Caco-2 (cell line): ENCODE data around the gene PLEKHA5. TPM values are rescaled to one million over a fixed set of nuclear protein-coding genes. Genes with fewer than 3 reads are reported as not detected.
A peak's percentile ranks its signal among the peaks of the same experiment; 100 is the strongest.

Experiments
- BruUV-seq: library from RNA; stranded (reverse); fragments of 400-500 nt; replicated peaks from 2 replicates; lab custom pipeline; 2021; lab: Mats Ljungman, UMichigan
- CTCF ChIA-PET: fragments of 300-600 bp; sonication (Branson Sonifier 250); formaldehyde crosslinking; loops from one replicate; lab custom pipeline; 2022; ENCODE audit warnings: antibody characterized with exemption; lab: Charles Lee
- POLR2A ChIA-PET: fragments of 300-600 bp; sonication (Branson Sonifier 250); formaldehyde crosslinking; loops from one replicate; lab custom pipeline; 2022; ENCODE audit warnings: antibody characterized with exemption; lab: Charles Lee
- DNase-seq, 2 experiments: peaks; one replicate each; pipeline versions ENCODE4 v3.0.0 to v3.0.0-alpha.2; 2020 to 2022
- H3K27me3 ChIP-seq: replicated peaks from 2 replicates; pipeline ENCODE4 v1.6.0; 2011; ENCODE audit warnings: low read length; ENCODE audit not compliant: control insufficient read depth, insufficient read depth
- H3K36me3 ChIP-seq: 2 replicates; pipeline ENCODE4 v1.5.1; 2011; ENCODE audit warnings: low read length; ENCODE audit not compliant: control insufficient read depth, insufficient read depth
- H3K4me1 ChIP-seq: fragments of 250-450 bp; sonication (Bioruptor Pico); 2 replicates; pipeline ENCODE4 v1.5.1; 2020; ENCODE audit warnings: mild to moderate bottlenecking
- H3K4me3 ChIP-seq: 2 replicates; pipeline ENCODE4 v1.5.1; 2011; ENCODE audit warnings: low read depth, mild to moderate bottlenecking, control low read depth, low read length
- H3K9me3 ChIP-seq: fragments of 250-450 bp; sonication (Bioruptor Pico); 2 replicates; pipeline ENCODE4 v1.5.1; 2020; ENCODE audit warnings: mild to moderate bottlenecking, moderate library complexity
- H3K27ac Mint-ChIP-seq: one replicate; pipeline ENCODE4 v1.8.0; 2022; ENCODE audit warnings: mixed read lengths; ENCODE audit not compliant: unreplicated experiment
- H3K27me3 Mint-ChIP-seq: one replicate; pipeline ENCODE4 v1.8.0; 2022; ENCODE audit warnings: mixed read lengths; ENCODE audit not compliant: insufficient read depth, unreplicated experiment
- H3K36me3 Mint-ChIP-seq: one replicate; pipeline ENCODE4 v1.8.0; 2022; ENCODE audit warnings: mild to moderate bottlenecking, mixed read lengths; ENCODE audit not compliant: insufficient read depth, unreplicated experiment
- H3K4me1 Mint-ChIP-seq: one replicate; pipeline ENCODE4 v1.8.0; 2022; ENCODE audit warnings: low read depth, mixed read lengths; ENCODE audit not compliant: unreplicated experiment
- H3K4me3 Mint-ChIP-seq: one replicate; pipeline ENCODE4 v1.8.0; 2022; ENCODE audit warnings: mild to moderate bottlenecking, moderate library complexity, mixed read lengths; ENCODE audit not compliant: unreplicated experiment
- H3K9me3 Mint-ChIP-seq: one replicate; pipeline ENCODE4 v1.8.0; 2022; ENCODE audit warnings: mixed read lengths; ENCODE audit not compliant: unreplicated experiment
- intact Hi-C: fragments of 100-400 bp; cut with micrococcal nuclease; formaldehyde crosslinking; loops from one replicate; pipeline ENCODE4 v1.10.0; 2022; ENCODE audit not compliant: unreplicated experiment
- total RNA-seq: library from RNA; stranded (reverse); gene quantifications from 2 replicates; pipeline ENCODE4 v1.2.3, GENCODE V29; 2022
- TF ChIP-seq, protein P1 (sequence below), 2 experiments: fragments of 200-600 bp in 1 of 2; IDR thresholded peaks; 1 replicate in 1 of 2; 2 replicates in 1 of 2; pipeline versions ENCODE4 v1.5.1 to v1.8.0; 2011 to 2022; ENCODE audit warnings: antibody characterized with exemption in 1 of 2, control low read depth in 1 of 2, inconsistent platforms in 1 of 2, low read depth in 1 of 2, low read length in 1 of 2, mild to moderate bottlenecking in 1 of 2, moderate library complexity in 1 of 2; ENCODE audit not compliant: insufficient read depth in 1 of 2, severe bottlenecking in 1 of 2, unreplicated experiment in 1 of 2

PLEKHA5 gene
- total RNA-seq, 1 experiment from 2014 or later: 69.1 TPM

DNA sequence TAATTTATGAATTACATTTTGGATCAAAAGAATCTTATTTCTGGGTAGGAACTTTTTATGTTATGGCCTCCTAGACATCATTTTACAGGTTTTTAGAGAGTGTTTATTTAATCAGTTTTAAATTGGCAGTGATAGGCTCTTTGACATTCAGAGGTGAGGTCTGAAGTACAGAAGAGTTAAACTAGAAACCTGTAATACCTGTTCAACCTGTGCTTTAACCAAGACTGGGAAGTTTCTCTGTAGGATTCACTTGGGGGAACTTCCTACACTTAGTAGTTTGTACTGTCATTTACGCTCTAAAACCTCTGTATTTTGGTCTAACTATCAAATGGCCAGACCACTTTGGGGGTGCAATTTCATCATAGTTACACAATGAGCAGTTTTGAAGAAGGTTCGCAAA, 35.9 kb downstream of the PLEKHA5 start:
- peaks cover 52% of the 10 kb centered on the region for H3K4me1 Mint-ChIP-seq
- CTCF ChIA-PET: interaction anchor here (0.7 kb wide), 1 partner anchor 233 kb away, joined by 3 read pairs; no protein-coding TSS in a partner anchor
- intact Hi-C loops: loop anchor here (5.0 kb wide), 1 partner anchor 118 kb away; no protein-coding TSS in a partner anchor
- H3K27me3 ChIP-seq: no peaks in the 10 kb centered on the region
- H3K9me3 ChIP-seq: no peaks in the 10 kb centered on the region
- H3K4me3 Mint-ChIP-seq: peak overlapping the region; percentile 17
- H3K27me3 Mint-ChIP-seq: no peaks in the 10 kb centered on the region
- no peaks in the 10 kb centered on the region for H3K36me3 ChIP-seq
- no peak overlapping the region for H3K27ac Mint-ChIP-seq
- no peak overlapping the region for H3K4me3 ChIP-seq
- TF ChIP-seq, protein P1, sequence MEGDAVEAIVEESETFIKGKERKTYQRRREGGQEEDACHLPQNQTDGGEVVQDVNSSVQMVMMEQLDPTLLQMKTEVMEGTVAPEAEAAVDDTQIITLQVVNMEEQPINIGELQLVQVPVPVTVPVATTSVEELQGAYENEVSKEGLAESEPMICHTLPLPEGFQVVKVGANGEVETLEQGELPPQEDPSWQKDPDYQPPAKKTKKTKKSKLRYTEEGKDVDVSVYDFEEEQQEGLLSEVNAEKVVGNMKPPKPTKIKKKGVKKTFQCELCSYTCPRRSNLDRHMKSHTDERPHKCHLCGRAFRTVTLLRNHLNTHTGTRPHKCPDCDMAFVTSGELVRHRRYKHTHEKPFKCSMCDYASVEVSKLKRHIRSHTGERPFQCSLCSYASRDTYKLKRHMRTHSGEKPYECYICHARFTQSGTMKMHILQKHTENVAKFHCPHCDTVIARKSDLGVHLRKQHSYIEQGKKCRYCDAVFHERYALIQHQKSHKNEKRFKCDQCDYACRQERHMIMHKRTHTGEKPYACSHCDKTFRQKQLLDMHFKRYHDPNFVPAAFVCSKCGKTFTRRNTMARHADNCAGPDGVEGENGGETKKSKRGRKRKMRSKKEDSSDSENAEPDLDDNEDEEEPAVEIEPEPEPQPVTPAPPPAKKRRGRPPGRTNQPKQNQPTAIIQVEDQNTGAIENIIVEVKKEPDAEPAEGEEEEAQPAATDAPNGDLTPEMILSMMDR (IDR thresholded peaks at IDR 0.05; ENCODE audit: insufficient read depth in 1 of 2, low read depth in 1 of 2, low read length in 1 of 2, severe bottlenecking in 1 of 2, unreplicated experiment in 1 of 2): no peak
- no TSS peak for BruUV-seq
- DNase-seq: peak in 1 of 2 experiments; percentile 29
- H3K36me3 Mint-ChIP-seq: peaks cover 21% of the 10 kb centered on the region
- POLR2A ChIA-PET: no interaction called here
- peaks cover 9% of the 10 kb centered on the region for H3K9me3 Mint-ChIP-seq
- H3K4me1 ChIP-seq: peaks cover 22% of the 10 kb centered on the region

DNA sequence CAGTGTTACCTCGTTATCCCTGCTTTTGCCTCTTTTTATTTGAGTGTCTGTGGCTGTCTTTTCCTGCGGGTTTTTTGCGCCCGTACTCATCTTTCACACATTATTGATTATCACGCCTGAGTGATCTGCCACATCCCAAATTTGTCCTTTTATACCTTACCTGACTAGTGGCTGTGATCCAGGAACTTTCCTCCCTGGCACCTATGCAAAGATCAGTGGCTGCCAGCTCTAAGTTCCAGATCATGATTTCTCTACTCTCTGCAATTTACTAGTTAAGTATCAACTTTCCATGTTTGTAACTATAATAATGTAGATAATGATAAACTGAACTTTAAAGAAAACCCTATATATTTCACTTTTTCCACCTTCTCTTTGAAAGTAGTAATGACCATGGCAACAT, 36.9 kb downstream of the PLEKHA5 start:
- H3K9me3 Mint-ChIP-seq: peaks cover 9% of the 10 kb centered on the region
- Histone ChIP-seq H3K36me3 (no peaks in the 10 kb centered on the region), H3K4me3 (no peak overlapping the region), H3K4me1 (peaks cover 22% of the 10 kb centered on the region), H3K27me3 (no peaks in the 10 kb centered on the region), H3K9me3 (no peaks in the 10 kb centered on the region)
- peaks cover 48% of the 10 kb centered on the region for H3K4me1 Mint-ChIP-seq
- ChIA-PET CTCF (no interaction called here), POLR2A (no interaction called here)
- no peak overlapping the region for H3K27ac Mint-ChIP-seq
- intact Hi-C loops: loop anchor here (5.0 kb wide), 1 partner anchor 119 kb away; no protein-coding TSS in a partner anchor
- BruUV-seq: no TSS peak
- TF ChIP-seq, protein P1 (IDR thresholded peaks at IDR 0.05; ENCODE audit: insufficient read depth in 1 of 2, low read depth in 1 of 2, low read length in 1 of 2, severe bottlenecking in 1 of 2, unreplicated experiment in 1 of 2): no peak
- DNase-seq: no peak
- peaks cover 21% of the 10 kb centered on the region for H3K36me3 Mint-ChIP-seq
- no peaks in the 10 kb centered on the region for H3K27me3 Mint-ChIP-seq
- H3K4me3 Mint-ChIP-seq: no peak overlapping the region

DNA sequence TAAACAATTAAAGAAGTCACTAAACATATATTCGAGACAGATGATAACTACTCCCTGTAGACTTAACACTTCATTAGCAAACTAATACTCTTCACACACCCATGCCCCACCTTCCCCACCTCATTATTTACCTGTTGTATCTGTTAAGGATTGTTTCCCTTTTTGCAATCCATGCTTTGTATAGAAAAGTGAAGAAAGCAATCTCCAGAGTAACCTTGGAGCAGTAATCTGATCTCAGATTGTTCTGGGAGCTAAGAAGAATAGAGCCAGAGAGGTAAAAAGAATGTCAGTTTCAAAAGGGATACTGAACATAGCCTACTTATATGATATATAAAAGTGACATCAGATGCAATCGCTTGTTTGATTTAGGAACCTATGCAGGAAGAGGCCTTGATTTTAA, 37.4 kb downstream of the PLEKHA5 start:
- BruUV-seq: no TSS peak
- CTCF ChIA-PET: no interaction called here
- no peak overlapping the region for H3K27ac Mint-ChIP-seq

More for the DNA sequence above, 37.4 kb downstream of the PLEKHA5 start:
- no peaks in the 10 kb centered on the region for H3K36me3 ChIP-seq
- intact Hi-C loops: loop anchor here (5.0 kb wide), 1 partner anchor 120 kb away; no protein-coding TSS in a partner anchor
- POLR2A ChIA-PET: no interaction called here
- no peak overlapping the region for H3K4me3 Mint-ChIP-seq
- peaks cover 46% of the 10 kb centered on the region for H3K4me1 Mint-ChIP-seq
- H3K27me3 Mint-ChIP-seq: no peaks in the 10 kb centered on the region
- H3K4me3 ChIP-seq: no peak overlapping the region
- H3K9me3 ChIP-seq: no peaks in the 10 kb centered on the region
- H3K4me1 ChIP-seq: peaks cover 22% of the 10 kb centered on the region
- no peak for DNase-seq
- TF ChIP-seq, protein P1 (IDR thresholded peaks at IDR 0.05; ENCODE audit: insufficient read depth in 1 of 2, low read depth in 1 of 2, low read length in 1 of 2, severe bottlenecking in 1 of 2, unreplicated experiment in 1 of 2): no peak
- H3K9me3 Mint-ChIP-seq: peaks cover 9% of the 10 kb centered on the region
- peaks cover 21% of the 10 kb centered on the region for H3K36me3 Mint-ChIP-seq
- H3K27me3 ChIP-seq: no peaks in the 10 kb centered on the region
